Tibial nerve (tissue), 4 donors: ENCODE data around the gene PLA2G4A. TPM values are rescaled to one million over a fixed set of nuclear protein-coding genes. Genes with fewer than 3 reads are reported as not detected.

Experiments used
- DNase-seq, 2 donors: peaks; one replicate each; pipeline ENCODE4 v3.0.0-alpha.2; 2019; ENCODE audit warnings: low spot score in 2 of 2
- H3K27ac ChIP-seq, 4 donors: fragments of 200-600 bp; sonication (generic) in 3 of 4; one replicate each; pipeline ENCODE4 v1.5.1; 2017 to 2019; ENCODE audit warnings: mild to moderate bottlenecking in 1 of 4
- H3K27me3 ChIP-seq, 2 donors: fragments of 200-600 bp; sonication (generic) in 1 of 2; one replicate each; pipeline versions ENCODE4 v1.5.1 to v1.6.0; 2017 to 2019
- H3K36me3 ChIP-seq, 3 donors: fragments of 200-600 bp; sonication (generic); one replicate each; pipeline ENCODE4 v1.5.1; 2018 to 2019
- H3K4me1 ChIP-seq, 4 donors: fragments of 200-600 bp; sonication (generic) in 3 of 4; one replicate each; pipeline ENCODE4 v1.5.1; 2017 to 2019
- H3K4me3 ChIP-seq, 4 donors: fragments of 200-600 bp; sonication (generic) in 3 of 4; one replicate each; pipeline ENCODE4 v1.5.1; 2017 to 2019; ENCODE audit warnings: mild to moderate bottlenecking in 1 of 4, moderate library complexity in 1 of 4
- H3K9me3 ChIP-seq, 4 donors: fragments of 200-600 bp; sonication (generic) in 3 of 4; one replicate each; pipeline ENCODE4 v1.5.1; 2017 to 2019
- EP300 ChIP-seq, 2 donors: sonication (generic); formaldehyde crosslinking; IDR thresholded peaks; one replicate each; pipeline ENCODE4 v1.6.1; 2017; ENCODE audit warnings: antibody characterized with exemption in 2 of 2, mild to moderate bottlenecking in 1 of 2
- POLR2A ChIP-seq, 2 donors: fragments of 450-650 bp; IDR thresholded peaks; one replicate each; pipeline ENCODE4 v1.6.1; 2017; ENCODE audit warnings: antibody characterized with exemption in 2 of 2, mild to moderate bottlenecking in 2 of 2, moderate library complexity in 2 of 2
- WGBS, 2 donors: methylation state at CpG; one replicate each; pipeline ENCODE4 v1.1.5; 2018; 5-methylcytosine and 5-hydroxymethylcytosine counted together
- total RNA-seq, 4 donors: library from RNA; depleted of rRNA; stranded (reverse); fragments of >200 nt; gene quantifications; one replicate each; pipeline ENCODE4 v1.1.0, GENCODE V29; 2016
- TF ChIP-seq, protein P1 (sequence below), 5 experiments: fragments of 200-600 bp in 3 of 5; fragments of 450-650 bp in 2 of 5; sonication (generic) in 3 of 5; IDR thresholded peaks; one replicate each; pipeline ENCODE4 v1.5.1; 2016 to 2019; ENCODE audit warnings: antibody characterized with exemption in 5 of 5, mild to moderate bottlenecking in 3 of 5, moderate library complexity in 2 of 5

Gene PLA2G4A
- total RNA-seq, 4 donors from 2014 or later = 3.7 to 7.2 (median 6.3) TPM

DNA sequence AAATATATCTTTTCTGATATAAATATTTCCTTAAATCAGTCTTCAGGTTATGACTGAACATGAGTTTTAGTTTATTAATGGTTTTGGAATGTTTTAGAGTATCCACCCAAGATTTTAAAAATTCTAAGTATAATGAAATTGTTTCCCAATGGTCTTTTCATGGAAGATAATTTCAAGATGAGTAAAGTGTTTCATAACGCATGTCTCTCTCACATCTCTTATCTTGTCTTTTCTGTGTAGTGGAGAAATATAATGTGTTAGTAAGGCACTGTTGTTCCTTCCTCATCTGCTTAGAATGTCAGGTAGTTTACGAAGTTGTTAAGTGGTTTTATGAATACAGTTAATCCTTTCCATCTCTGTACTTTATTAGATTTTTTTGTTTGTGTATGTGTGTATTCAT lies 49.6 kb downstream of the PLA2G4A start:
- DNase-seq = no peak
- no peaks in the 10 kb centered on the region for H3K27me3 ChIP-seq
- no peaks in the 10 kb centered on the region for H3K36me3 ChIP-seq
- H3K4me1 ChIP-seq = peaks cover 0 to 11% (median 0%) of the 10 kb centered on the region in 4 donors
- no peaks in the 10 kb centered on the region for H3K9me3 ChIP-seq
- TF ChIP-seq, protein P1, sequence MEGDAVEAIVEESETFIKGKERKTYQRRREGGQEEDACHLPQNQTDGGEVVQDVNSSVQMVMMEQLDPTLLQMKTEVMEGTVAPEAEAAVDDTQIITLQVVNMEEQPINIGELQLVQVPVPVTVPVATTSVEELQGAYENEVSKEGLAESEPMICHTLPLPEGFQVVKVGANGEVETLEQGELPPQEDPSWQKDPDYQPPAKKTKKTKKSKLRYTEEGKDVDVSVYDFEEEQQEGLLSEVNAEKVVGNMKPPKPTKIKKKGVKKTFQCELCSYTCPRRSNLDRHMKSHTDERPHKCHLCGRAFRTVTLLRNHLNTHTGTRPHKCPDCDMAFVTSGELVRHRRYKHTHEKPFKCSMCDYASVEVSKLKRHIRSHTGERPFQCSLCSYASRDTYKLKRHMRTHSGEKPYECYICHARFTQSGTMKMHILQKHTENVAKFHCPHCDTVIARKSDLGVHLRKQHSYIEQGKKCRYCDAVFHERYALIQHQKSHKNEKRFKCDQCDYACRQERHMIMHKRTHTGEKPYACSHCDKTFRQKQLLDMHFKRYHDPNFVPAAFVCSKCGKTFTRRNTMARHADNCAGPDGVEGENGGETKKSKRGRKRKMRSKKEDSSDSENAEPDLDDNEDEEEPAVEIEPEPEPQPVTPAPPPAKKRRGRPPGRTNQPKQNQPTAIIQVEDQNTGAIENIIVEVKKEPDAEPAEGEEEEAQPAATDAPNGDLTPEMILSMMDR (IDR thresholded peaks at IDR 0.05) = no peak
- TF ChIP-seq POLR2A (IDR thresholded peaks at IDR 0.05) = no peak
- no peak for TF ChIP-seq EP300 (IDR thresholded peaks at IDR 0.05)
- H3K27ac ChIP-seq = no peak overlapping the region
- WGBS, 2 donors = 81 to 88% methylated on average over 2 of the region's 2 CpGs
- no peak overlapping the region for H3K4me3 ChIP-seq

DNA sequence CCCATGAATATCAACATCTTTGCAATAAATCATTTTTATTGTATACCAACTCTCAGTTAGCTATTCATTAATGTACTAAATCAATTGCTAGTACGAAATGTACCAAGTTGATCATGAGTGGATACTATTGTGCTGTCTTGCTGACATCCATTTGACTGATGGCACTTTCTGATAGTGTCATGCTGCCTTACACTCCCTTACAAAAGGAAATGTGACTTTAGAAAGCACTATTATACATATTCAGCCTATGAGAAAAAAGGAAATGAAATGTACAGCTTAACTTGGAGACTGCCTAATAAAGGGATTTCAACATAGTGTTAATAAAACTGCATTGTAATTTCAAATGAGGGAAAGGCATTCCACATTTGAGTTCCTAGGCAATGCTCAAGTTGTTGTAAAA lies 52.2 kb downstream of the PLA2G4A start:
- H3K27me3 ChIP-seq = no peaks in the 10 kb centered on the region
- H3K27ac ChIP-seq = no peak overlapping the region
- H3K36me3 ChIP-seq = no peaks in the 10 kb centered on the region
- H3K4me1 ChIP-seq = peaks cover 0 to 7% (median 0%) of the 10 kb centered on the region in 4 donors
- DNase-seq = no peak
- WGBS, 2 donors = 39 to 42% methylated on average over 1 of the region's 1 CpG
- peaks cover 0 to 5% (median 0%) of the 10 kb centered on the region in 4 donors for H3K9me3 ChIP-seq
- TF ChIP-seq, protein P1 (IDR thresholded peaks at IDR 0.05) = no peak
- no peak for TF ChIP-seq POLR2A (IDR thresholded peaks at IDR 0.05)
- no peak overlapping the region for H3K4me3 ChIP-seq

DNA sequence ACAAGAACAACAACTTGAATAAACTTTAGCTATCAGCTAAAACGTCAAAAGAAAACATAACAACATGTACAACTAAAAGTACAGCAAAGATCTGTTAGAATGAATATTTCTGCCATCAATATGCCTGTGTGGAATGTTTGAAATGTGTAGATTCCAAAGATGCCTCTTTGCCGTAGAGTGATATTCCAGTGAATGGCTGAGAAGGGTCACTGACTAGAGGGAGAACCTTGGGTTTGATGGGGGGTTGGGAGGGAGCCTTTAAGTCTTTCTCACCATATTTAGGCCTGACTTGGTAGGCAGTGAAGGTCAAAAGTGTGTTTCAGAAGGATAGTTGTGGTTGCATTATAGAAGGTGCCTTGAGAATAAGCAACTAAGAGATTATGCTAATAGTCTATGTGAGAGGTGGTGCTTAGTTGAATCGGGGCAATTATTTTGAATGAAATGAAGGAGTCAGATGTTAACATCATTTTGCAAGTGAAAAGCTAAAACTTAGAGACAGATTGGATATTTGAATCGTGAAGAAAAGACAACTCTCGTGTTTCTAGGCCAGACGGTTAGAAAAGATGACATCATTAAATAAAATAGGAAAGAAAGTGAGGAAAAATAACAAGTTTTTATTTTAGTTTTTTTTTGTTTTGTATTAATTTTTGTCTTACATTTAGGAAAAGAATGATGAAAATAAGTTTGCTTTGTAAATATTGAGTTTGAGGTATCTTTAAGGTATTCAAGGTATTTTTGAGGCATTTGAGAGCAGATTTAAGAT lies 53.8 kb downstream of the PLA2G4A start:
- Histone ChIP-seq H3K36me3 (no peaks in the 10 kb centered on the region), H3K9me3 (peaks cover 0 to 8% (median 0%) of the 10 kb centered on the region in 4 donors), H3K27me3 (no peaks in the 10 kb centered on the region), H3K27ac (no peak overlapping the region), H3K4me3 (no peak overlapping the region), H3K4me1 (peaks cover 0 to 7% (median 0%) of the 10 kb centered on the region in 4 donors)
- DNase-seq = no peak
- WGBS, 2 donors = 56 to 66% methylated on average over 6 of the region's 6 CpGs
- TF ChIP-seq POLR2A (IDR thresholded peaks at IDR 0.05) = no peak
- no peak for TF ChIP-seq EP300 (IDR thresholded peaks at IDR 0.05)
- TF ChIP-seq, protein P1 (IDR thresholded peaks at IDR 0.05) = no peak

DNA sequence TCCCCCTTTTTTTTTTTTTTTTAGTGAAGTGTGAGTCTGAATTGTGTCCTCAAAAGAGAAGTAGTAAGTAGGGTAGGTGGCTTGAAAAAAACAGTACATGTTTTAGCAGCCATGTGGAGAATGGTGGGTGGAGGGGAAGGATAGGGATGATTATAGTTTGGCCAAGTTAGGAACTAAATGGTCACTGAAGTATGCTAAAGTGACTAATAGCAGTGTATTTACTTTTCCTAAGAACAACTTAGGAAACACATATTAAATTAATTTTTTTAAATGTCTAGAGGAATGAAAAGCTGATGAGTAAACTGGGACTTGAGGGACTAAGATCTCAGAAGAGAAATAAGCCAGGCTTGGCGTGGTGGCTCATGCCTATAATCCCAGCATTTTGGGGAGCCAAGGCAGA lies 55.5 kb downstream of the PLA2G4A start:
- Histone ChIP-seq H3K4me1 (peaks cover 0 to 7% (median 0%) of the 10 kb centered on the region in 4 donors), H3K27me3 (no peaks in the 10 kb centered on the region), H3K27ac (no peak overlapping the region), H3K36me3 (no peaks in the 10 kb centered on the region), H3K4me3 (no peak overlapping the region), H3K9me3 (peaks cover 0 to 8% (median 0%) of the 10 kb centered on the region in 4 donors)
- DNase-seq = no peak
- WGBS, 2 donors = 87 to 92% methylated on average over 1 of the region's 1 CpG
- TF ChIP-seq, protein P1 (IDR thresholded peaks at IDR 0.05) = no peak
- TF ChIP-seq POLR2A (IDR thresholded peaks at IDR 0.05) = no peak
- no peak for TF ChIP-seq EP300 (IDR thresholded peaks at IDR 0.05)

DNA sequence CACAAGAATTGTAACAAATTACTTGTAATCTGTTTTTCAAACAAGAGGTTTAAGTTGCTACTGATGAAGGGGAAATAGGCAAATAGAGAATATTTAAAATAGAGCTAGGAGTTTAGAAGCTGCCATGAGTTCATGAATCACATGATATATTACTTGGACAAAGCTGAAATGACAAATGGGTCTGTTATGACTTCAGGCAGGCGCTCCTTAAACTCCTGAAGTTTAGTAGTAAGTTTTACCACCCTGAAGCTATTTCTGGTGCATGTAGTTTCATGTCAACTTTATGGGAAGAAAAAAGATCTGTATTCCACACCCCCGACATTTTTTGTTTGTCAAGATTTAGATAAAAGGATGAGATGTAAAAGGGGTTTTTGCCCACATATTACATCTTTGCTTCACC lies 58.5 kb downstream of the PLA2G4A start:
- H3K4me3 ChIP-seq = no peak overlapping the region
- TF ChIP-seq, protein P1 (IDR thresholded peaks at IDR 0.05) = no peak
- TF ChIP-seq EP300 (IDR thresholded peaks at IDR 0.05) = no peak
- no peak for TF ChIP-seq POLR2A (IDR thresholded peaks at IDR 0.05)
- 82 to 84% methylated on average over 2 of the region's 2 CpGs for WGBS, 2 donors
- H3K9me3 ChIP-seq = peaks cover 0 to 8% (median 0%) of the 10 kb centered on the region in 4 donors
- H3K36me3 ChIP-seq = no peaks in the 10 kb centered on the region
- DNase-seq = no peak
- H3K4me1 ChIP-seq = no peaks in the 10 kb centered on the region
- no peak overlapping the region for H3K27ac ChIP-seq
- no peaks in the 10 kb centered on the region for H3K27me3 ChIP-seq
